EH (cell line): ENCODE data around the gene RAB4A.

Experiments
- DNase-seq: peaks from one replicate; pipeline ENCODE4 v3.0.0-alpha.2; 2015; ENCODE audit warnings: low read depth

The RAB4A gene

DNA sequence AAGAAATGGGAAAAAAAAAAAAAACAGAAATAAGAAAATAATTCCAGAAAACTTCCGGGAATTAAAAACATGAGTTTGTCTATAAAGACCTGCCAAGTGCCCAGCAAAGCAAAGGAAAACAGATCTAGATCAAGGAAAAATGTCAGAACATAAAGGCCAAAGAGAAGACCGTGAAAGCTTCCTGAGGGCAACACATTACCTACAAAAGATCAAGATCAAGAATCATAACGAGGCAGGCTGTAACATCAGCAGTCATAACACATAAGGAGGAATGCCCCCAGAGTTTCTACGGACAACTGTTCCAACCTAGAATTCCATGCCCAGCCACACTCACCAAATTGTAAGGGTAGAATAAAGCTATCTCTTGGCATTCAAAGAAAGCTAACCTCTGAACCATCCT, 68.2 kb downstream of the RAB4A start:
- no peak for DNase-seq

DNA sequence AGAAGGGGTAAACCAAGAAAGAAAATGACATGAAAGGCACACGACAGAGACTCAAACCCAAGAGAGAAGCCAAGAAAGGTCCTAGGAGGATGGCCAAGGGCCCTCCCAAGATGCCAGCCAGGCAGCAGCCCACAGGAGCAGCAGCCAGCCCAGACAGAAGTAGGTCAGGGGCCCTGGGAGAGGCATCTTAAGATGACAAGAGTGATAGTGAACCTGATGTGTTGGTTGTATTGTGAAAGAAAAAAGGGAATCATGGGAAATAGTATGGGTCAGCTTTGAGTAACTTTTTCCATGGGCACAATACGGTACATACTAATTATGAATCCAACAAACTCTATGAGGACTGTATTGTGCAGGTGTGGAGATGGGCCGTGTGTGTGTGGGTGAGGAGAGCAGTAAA, 68.6 kb downstream of the RAB4A start:
- DNase-seq: no peak

DNA sequence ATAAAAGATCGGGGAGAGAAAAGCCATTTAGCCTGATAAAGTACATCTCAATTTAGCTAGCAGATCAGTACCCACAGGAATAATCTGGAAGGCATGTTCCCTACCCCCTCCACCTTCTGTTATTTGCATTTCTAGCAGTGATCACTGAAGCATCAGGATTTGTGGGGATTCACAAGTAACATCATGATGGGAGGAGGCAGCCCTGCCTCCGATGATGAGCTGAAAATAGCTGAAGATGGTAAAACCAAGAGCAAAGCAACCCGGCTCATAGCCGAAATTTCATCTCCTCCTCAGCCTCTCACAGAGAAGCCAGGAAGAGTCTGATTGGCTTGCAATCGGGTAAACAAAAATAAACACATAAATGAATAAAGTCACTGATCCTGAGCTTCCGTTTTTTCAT, 69.6 kb downstream of the RAB4A start:
- no peak for DNase-seq

DNA sequence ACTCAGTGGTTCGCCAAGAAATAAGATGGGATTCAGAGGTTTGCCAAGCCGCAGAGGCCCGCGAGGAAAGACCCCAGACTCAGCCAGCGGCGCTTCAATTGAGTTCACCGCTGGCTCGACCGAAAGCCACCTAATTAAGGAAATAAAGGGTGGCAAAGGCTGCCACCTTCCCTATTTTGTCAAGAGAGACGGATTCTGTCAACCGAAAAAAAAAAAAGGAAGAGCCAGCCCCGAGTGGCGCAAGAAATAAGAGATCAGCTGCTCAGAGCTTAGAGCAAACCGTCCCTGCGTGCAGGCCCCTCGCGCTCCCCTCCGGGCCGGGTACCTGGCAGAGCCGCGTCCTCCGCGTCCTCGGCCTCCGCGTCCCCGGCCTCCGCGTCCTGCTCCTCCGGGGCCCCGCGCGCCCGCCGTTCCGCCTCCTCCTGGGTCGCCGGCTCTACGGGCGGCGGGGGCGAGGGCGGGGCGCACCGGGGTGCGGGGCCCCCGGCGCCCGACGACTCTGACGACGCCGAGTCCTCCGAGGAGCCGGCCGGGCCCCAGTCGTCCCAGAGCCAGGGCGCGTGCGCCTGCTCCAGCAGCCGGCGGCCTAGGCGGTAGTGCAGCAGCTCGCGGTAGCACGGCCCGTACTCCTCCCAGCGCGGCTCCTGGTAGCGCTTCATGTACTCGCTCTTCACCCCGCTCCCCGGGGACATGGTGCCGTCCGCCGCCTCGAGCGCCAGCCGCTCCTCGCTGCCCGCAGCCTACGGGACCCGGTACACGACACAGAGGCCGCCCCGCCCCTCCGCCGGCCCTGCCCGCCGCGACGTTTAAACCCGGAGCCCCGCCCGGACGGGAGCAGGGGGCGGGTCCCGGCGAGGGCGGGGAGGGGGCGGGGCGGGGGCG, 71.1 kb downstream of the RAB4A start:
- peak; percentile 78 for DNase-seq

DNA sequence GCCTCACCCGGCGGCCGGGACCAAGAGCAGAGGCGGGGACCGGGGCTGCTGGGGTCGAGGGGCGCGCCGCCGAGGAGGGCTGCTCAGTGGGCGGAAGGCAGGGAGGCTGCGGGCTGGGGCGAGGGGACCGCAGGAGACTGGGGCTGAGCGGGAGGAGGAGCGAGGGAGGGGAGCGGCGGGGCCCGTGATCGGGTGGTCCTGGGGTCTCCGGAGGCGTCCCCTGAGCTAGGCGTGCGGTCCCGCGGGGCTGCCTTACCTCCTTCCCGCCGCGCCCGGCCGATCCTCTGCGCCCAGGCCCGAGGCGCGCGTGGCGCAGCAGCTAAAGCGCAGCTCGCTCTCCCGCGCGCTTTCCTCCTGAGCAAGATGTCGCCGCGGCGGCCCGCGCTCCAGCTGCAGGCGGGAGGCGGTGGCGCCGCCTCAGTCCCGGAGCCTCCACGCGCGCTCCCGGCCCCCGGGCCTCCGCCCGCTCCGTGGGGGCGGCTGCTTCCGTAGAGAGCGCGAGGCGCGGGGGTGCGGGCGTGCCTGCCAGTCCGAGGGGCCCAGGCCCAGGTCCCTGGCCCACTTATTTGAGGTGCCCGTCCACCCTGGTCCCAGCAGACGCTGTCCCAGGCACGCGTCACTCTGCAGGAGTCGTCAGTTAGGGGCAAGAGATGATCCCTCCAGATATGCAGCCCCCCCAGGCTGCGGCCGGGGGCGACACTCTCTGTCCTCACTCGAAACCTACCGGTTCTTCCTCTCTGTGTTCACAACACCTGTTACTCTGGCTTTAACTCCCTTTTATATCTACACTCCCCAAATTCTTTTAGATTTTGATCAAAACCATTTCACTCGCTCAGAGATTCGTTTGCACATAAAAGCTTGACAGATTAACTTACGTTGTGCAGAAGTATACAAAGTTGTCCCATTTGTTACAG, 72.0 kb downstream of the RAB4A start, which contains the start of gene CCSAP:
Gene CCSAP, minus strand, starts transcription at position 392 of the 914 bp plus-strand sequence. CDS start 582 bp downstream, outside the sequence.
- DNase-seq: peak; percentile 59

DNA sequence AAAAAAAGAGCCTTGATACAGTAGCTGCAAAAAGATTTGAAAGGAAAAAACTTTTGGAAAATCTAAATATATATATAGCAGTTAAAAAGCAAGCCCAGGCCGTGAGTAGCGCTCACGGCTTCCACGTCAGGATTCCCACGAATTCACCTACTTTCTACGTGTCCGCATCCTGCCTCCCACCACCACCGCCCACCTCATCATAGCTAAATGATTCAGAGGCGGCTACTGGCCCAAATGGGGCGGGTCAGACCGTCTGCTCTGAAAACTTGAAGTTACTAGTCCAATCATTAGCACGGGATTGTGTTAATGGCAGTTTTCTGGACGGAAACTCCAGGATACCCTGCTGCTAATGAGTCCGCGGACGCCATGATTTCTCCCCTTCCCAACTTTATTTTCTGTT, 73.2 kb downstream of the RAB4A start:
- no peak for DNase-seq

DNA sequence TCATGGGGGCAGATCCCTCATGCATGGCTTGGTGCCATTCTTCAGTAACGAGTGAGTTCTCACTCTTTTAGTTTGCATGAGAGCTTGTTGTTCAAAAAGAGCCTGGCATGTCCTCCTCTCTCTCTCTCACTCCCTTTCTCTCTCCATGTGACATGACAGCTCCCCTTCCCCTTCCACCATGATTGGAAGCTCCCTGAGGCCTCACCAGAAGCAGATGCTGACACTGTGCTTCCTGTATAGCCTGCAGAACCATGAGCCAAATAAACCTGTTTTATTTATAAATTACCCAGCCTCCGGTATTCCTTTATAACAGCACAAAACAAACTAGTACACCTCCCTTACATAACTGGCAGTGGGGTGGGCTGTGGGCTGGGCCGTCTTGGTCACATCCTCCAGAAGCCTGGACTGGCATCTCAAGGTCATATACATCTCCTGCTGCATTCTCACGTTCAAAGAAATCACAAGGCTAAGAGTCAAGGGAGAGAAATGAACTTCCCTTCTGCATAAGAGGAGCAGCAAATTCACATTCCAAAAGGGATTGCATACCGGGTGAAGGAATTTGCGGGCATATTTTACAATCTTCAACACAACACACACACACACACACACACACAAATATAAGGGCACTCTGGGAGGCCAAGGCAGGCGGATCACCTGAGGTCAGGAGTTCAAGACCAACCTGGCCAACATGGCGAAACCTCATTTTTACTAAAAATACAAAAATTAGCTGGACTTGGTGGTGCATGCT, 74.2 kb downstream of the RAB4A start:
- DNase-seq: peak; percentile 75

DNA sequence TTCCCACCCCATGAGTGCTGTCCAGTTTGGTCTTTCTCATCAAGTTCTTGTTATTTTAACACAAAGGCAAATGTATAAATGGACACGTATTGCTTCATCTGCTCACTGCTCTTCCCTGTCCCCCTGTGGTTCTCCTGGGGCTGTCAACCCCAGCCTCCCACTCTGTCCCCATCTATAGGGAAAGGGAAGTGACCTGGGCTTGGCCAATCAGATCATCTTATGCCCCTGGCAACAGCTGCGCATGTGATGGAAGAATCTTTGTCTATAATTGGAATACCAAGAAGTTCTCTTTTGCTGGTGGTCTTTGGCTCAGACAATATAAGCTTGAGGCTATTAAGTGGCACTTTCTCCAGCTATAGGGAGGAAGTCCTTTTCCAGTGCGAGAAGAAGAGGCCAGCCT, 76.6 kb downstream of the RAB4A start:
- DNase-seq: no peak

DNA sequence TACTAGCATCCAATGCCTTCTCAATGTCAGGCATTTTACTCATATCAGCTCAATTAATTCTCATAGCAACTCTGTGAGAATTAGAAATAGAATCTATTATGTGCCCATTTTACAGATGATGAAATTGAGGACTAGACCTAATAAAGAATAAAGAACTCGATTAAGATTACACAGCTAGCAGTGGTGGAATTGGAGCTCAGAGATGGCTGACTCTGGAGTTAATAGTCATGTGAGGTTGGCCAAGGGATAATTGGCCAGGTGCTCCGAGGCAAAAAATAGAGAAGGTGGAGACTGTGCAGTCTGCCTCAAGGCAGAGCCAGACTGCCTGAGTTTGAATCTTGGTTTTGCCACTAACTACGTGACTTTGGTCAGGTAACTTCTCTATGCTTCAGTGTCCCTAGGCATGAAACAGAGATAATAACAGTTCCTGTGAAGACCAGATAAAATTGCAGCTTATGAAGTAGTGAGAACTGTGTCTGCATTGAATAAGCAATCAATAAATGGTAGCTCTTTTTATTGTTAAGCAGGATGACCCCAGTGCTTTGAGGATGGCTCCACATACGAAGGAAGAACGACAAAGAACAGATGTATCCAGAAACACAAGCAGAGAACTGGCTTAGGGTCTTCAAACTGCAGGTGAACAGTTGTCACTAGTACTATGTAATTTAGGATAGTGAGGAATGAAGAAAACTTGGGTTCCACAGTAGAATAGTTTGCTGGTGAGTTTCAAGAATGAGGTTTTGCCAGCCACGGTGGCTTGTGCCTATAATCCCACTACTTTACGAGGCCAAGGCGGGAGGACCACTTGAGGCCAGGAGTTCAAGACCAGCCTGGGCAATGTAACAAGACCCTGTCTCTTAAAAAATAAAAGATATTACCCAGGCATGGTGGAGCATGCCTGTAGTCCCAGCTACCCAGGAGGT, 78.8 kb downstream of the RAB4A start:
- no peak for DNase-seq

DNA sequence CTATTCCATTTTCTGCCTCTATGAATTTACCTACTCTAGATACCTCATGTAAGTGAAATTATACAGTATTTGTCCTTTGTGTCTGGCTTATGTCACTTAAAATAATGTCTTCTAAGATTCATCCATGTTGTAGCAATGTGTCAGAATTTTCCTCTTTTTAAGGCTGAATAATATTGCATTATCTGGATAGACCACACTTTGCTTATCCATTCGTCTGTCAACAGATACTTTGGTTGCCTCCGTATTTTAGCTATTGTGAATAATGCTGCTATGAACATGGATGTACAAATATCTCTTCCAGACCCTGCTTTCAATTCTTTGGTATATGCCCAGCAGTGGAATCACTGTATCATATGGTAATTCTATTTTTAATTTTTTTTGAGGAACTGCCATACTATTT, 82.1 kb downstream of the RAB4A start:
- DNase-seq: no peak

DNA sequence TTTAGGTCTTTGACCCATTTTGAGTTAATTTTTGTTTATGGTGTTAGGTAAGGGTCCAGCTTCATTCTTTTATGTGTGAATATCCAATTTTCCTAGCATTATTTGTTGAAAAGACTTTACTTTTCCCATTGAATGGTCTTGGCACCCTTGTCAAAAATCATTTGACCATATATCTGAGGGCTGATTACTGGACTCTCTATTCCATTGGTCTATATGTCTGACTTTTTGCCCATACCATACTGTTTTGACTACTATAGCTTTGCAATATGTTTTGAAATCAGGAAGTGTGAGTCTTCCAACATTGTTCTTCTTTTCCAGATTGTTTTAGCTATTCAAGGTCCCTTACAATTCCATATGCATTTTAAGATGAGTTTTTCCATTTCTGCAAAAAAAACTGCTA, 83.3 kb downstream of the RAB4A start:
- no peak for DNase-seq
